GM18873 (cell line): ENCODE measurements around the gene PSG7.
"Not testable (repeated sequence)": the region's sequence is repeated elsewhere in the genome, so short reads cannot be mapped to it uniquely, and the experiment has no call there.

Experiments used
- ATAC-seq: cut with Tn5 transposase; IDR thresholded peaks from one replicate; pipeline ENCODE4 v1.9.1; 2021; ENCODE audit warnings: mild to moderate bottlenecking, moderate library complexity, moderate number of reproducible peaks; ENCODE audit not compliant: unreplicated experiment, low FRiP score

The PSG7 gene

DNA sequence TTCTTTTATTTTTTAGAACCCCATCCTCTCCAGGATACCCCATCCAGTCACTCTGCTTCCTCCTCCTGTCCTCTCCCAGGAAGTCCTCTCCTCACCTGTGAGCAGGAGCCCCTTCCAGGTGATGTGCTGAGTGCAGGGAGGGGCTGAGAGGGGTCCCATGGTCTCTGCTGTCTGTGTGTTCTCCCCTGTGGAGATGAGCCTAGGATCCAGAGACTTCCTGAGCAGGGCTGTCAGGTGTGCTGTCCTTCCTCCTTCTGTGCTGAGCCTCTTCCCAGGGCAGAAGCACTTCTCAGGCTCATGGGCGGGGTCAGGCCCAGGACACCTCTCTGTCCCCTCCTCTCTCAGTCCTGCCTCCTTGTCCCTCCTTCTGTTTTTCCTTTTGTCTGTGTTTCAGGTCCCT is 19.4 kb downstream of the PSG7 start, which contains the start of gene PSG6:
TSS of gene PSG6 (minus strand) at position 261 of the 400 bp plus-strand sequence. CDS start at position 159, 102 bp downstream.
- not testable (repeated sequence) for ATAC-seq

DNA sequence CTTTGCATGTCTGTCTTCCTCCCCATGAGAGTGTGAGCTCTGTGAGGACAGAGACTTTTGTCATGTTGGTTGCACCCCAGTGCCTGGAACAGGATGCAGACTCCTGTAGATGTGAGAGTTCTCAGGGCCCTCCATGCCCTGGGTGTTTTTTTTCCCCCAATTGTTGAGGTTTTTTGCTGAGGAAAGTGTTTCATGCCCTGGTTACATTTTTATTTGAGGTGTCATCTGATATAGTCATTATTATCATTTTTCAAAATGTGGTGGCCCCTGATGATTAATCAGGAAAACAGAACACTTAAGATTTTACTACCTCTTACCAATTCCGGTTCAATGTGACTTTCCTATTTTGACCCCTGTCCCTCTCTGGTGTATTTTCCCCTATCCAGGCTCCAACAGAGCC is 20.1 kb downstream of the PSG7 start:
- not testable (repeated sequence) for ATAC-seq

DNA sequence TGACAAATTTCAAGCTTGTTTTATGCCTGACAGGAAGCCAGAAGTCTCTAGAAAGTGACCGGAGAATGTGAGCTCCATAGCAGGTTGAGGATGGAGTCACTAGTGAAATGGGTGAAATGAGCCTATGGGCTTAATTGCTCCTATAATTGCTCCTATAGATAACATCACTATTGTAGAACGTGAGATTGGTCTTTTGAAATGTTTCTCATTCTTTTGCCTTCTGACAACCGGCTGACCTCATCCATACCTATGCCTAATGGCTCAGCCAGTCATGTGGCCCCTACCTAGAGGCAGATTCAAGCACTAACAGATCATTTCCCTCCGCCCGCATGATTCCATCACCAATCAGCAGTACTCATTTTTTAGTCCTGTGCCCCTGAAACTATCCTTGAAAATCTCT is 23.5 kb downstream of the PSG7 start:
- ATAC-seq, result not testable (repeated sequence)

DNA sequence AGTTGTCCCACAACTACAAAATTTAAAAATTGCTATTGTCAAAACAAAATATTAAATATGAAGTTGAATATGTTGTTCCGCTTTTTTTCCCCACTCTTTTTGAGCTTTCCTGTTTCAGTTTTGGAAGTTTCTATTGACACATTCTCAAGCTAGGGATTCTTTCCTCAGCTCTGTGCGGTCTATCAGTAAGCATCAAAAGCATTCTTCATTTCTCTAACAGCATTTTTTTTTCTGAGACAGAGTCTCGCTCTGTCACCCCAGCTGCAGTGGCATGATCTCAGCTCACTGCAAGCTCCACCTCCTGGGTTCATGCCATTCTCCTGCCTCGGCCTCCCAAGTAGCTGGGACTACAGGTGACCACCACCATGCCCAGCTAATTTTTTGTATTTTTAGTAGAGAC is 24.1 kb downstream of the PSG7 start:
- not testable (repeated sequence) for ATAC-seq

DNA sequence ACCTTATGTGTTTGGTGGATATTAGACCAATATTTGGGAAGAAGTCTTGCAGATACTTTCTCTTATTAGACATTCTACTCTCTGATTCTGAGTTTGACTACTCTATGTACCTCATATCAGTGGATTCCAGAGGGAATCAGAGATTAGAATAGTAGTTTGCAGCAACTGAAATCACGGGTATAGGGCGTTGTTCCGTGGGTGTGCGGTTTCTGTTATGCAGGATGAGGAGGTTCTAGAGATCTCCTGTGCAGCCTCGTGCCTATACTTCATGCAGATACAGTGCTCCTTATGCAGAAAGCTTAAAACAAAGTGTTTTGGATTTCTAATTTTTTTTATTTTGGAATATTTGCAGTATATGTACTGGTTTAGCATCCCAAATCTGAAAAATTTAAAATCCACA is 25.3 kb downstream of the PSG7 start:
- not testable (repeated sequence) for ATAC-seq

DNA sequence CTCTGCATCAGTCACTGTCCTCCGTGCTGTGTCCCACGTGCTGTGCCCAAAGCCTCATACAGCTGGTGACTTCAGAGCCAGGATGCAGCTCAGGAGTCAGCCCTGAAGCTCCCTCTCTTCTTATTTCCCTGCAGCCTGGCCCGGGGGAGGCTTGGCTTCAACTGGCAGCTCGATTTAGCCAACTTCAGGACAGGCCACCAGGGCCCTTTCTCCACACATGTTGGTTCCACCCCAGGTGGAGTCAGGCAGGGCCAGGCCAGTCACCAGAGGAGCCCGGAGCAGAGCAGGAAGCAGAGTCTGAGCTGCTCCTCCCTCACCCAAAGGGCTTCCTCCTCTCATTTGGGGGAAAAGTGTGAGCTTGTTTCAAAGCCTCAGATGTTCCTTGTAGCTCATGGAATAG is 30.8 kb downstream of the PSG7 start:
- ATAC-seq, result not testable (repeated sequence)

DNA sequence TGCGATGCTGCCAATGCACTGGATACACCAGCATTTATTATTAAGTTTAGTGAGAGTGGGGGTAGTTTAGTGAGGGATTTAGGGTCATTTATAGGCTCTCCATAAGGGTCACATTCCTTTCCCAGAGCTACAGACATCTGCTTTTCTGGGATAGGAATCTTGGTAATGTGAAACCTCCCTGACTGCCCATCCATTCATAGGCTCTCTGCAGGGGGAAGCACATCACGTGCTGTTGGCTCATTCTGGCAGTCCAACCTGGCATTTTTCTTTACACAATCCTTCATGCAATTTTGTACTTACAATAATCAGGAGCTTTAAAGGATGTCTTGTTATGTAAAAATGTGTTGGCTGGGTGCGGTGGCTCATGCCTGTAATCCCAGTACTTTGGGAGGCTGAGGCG is 36.4 kb downstream of the PSG7 start:
- not testable (repeated sequence) for ATAC-seq

DNA sequence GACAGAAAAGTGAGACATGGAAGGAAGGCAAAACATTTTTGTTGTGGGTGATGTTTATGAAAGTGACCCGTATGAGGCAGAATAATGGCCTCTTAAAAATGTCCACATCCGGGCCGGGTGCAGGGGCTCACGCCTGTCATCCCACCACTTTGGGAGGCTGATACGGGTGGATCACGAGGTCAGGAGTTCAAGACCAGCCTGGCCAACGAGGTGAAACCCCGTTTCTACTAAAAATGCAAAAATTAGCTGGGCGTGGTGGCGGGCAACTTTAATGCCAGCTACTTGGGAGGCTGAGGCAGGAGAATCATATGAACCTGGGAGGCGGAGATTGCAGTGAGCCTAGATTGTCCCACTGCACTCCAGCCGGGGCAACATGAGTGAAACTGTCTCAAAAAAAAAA is 37.3 kb downstream of the PSG7 start:
- not testable (repeated sequence) for ATAC-seq

DNA sequence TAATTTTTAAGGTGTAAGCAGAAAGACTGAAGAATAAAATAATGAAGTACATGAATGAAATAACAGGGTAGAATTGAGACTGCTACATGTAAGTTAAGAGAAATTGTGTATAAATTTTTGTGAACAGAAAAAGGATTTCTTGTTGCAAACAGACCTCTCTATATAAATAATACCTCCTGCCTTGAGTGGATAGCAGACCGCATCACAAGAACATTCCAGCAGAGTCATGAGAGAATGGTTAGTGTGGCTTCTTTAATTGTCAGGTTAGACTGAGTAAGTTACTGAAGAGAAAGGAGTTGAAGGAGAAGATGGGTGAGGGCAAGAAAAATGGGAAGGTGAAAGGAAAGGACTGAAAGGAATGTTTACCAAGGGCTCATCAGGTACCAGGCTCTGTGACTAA is 37.9 kb downstream of the PSG7 start:
- not testable (repeated sequence) for ATAC-seq

DNA sequence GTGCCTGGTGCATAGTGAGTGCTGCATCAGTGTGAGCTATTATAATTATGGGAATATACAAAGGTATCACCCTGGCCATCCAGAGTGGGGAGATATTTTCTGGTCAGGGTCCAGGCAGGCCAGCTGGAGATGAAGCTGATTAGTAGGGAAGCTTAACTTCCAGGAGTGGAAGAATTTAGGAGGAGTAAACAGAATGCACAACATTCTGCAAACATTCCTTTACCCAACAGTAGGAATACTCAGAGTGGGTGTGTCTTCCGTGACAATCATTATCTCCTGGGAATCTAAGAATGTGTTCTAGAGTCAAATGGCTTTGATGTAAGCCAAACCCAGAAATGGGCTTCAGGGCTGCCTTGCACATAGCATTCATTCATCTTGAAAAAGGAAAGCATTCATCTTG is 38.4 kb downstream of the PSG7 start:
- ATAC-seq, result not testable (repeated sequence)

DNA sequence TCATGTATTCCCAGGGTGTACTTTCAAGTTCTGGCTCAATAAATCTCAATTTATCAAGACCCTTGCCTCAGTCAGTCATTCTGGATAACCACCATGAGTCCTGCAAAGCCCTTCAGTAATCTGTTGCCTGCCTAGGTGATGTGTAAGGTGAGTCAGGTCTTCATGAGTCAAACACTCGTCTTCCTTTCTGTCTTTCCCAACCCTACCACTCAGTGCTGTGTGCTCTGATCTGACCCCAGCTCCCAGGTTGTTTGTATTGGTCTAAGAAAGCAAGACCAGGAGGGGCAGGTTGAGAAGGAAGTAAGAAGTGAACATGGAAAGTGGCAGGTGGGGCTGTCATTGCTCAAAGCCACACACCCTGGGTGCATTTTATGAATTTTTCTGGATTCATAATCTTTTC is 39.3 kb downstream of the PSG7 start:
- ATAC-seq, result not testable (repeated sequence)

DNA sequence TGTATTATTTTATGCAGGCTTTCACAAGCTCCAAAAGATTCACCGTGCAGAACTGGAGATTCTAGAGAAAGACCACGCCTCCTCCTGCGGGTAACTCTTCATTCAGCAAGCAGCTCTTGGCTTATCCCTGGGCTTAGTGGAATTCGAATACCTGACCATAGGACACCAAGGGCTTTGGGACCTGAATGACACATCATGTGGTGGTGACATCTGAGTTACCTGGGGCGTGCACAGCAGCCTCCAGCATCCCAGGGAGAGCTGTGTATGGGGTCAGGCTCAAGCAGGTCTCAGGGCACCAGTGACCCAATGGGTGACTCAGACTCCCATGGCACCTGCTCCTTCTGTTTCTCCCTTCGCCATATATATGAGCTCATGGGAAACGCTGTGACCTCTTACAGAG is 46.6 kb downstream of the PSG7 start:
- not testable (repeated sequence) for ATAC-seq

DNA sequence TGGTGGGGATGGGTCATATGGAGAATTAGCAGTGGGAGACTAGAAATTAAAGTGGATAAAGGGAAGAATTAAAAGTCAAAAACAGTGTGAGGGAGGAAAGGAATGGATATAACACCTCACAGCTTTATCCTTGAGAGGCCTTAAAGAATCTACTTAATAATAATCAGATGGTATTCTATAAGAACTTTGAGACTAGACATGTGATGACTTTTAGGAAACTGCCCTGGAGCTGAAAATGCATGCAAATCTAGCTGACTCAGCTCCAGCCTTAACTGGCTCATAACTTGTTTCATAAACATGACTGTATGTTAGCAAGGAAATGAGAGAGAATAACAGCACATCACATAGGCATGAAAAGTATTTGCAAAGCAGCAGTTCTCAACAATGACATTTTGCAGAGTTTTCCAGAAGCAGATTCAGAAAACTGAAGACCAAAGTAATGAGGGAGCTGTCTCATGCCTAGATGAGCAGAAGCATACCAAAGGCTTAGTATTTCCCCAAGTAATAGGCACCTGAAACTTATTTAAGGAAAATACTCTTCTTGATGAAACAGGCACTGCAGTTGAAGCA is 49.0 kb downstream of the PSG7 start:
- ATAC-seq, result not testable (repeated sequence)

DNA sequence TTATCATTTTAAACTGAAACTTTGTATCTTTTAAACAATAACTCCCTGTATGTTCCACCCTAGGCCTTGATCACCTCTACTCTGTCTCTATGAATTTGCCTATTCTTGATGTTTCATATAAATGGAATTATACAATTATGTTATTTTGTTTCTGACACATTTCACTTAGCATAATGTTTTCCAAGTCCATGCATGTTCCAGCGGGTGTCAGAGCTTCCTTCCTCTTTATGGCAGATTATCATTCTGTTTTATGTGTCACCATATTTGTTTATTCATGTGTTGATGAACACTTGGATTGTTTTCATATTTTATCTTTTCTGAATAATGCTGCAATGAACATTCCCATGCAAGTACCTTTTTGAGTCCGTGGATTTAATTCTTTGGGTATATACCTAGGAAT is 54.3 kb downstream of the PSG7 start:
- ATAC-seq, result not testable (repeated sequence)

DNA sequence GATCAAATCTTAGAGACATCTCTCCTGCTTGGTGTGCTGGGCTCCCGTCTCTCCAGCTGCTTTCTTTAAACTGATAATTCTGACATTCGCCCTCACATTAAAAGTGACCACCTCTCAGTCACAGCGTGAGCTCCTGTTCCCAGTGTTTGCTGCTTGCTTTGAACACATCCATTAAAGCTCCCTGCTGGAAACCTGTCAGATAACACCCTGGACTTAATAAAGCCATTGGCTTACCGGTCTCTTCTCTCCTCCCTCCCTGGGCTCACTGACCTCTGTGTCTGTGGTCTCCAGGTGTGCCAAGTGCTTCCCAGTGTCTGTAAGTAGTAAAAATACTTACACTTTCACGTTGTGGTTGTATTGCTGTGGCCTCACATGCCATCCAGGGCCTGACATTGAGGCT is 55.0 kb downstream of the PSG7 start:
- ATAC-seq, result not testable (repeated sequence)

DNA sequence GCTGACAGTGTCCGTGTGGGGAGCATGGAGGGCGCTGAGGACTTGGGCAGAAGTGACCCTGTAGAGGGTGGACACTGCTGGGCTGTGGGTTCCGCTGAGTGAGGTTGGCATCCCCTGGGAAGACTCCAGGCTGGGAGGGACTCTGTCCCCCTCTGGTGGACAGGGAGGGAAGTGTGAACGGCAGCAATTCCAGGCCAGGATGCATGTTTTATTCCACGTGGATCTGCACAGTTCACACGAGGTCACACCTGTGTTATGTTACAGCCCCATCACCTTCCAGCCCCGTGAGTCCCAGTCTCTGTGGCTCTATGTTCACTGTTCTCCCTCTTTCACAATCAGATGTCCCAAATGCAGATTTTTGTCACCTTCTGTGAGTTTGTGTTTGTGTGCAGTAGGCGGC is 55.7 kb downstream of the PSG7 start:
- not testable (repeated sequence) for ATAC-seq

DNA sequence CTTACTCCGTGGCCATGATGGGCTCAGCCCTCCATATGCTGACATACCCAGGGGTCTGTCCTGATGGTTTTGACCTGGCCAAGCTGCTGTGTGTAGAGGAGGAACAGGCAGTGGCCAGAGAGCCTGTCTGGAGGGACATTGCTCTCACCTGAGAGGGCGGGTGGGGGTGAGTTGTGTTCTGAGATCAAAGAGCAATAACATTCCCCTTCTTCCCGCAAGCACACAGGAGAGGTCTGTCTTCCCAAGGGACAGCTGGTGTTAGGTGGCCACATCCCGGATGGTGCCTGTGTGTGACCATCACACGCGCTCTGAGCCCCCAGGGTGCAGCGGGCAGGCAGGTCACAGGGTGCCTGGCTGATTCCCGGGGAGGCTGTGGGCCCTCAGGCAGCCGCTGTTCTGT is 56.4 kb downstream of the PSG7 start:
- ATAC-seq, result not testable (repeated sequence)

DNA sequence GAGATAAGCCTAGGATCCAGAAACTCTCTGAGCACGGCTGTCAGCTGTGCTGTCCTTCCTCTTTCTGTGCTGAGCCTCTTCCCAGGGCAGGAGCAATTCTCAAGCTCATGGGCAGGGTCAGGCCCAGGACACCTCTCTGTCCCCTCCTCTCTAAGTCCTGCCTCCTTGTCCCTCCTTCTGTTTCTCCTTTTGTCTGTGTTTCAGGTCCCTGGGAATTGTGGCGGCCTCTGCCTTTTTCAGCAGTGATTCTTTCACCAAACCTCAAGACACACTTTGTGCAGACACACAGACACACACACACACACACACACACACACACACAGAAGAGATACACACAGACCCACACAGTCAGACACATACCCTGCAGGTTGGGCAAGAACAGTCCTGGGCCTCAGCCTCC is 57.4 kb downstream of the PSG7 start, which contains the start of gene PSG1:
TSS of gene PSG1 (minus strand) at position 101 of the 400 bp plus-strand sequence. CDS start 132 bp downstream, outside the sequence.
- ATAC-seq, result no peak

DNA sequence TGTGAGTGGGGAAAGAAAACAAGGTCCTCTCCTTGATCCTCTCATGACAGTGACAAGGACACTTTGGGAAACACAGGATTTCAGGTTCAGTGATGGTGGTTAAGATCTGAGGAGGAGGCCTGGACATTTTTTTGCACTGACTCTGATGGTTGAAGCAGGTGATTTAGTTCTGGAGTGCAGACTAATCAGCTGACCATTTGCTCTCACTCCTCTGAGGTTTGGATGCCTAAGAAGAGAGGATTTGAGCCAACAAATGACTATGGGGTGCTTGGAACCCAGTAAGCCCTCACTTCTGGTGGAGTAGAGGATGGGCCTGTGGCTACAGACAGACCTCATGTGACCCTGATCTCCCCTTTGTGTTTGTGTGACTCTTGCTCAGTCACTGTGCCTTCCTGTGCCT is 60.4 kb downstream of the PSG7 start:
- ATAC-seq, result not testable (repeated sequence)

DNA sequence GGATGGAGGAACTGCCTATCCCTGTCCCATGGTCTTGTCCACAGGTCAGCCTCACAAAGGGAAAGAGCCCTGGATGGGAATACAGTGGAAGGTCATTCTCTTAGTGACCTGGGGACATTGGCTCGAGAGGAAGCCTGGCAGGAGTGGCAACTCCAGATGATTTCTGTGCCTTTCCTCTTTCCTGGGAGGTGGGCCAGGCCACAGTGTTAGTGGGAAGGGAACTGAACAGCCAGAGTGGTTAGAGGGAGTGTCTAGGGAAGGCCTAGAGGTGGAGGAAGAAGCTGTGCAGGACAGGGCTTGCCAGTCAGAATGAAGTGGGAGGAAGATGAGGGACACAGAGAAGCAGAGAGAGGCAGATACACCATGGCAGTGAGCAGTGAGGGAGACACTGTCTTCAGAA is 61.1 kb downstream of the PSG7 start:
- ATAC-seq, result not testable (repeated sequence)

DNA sequence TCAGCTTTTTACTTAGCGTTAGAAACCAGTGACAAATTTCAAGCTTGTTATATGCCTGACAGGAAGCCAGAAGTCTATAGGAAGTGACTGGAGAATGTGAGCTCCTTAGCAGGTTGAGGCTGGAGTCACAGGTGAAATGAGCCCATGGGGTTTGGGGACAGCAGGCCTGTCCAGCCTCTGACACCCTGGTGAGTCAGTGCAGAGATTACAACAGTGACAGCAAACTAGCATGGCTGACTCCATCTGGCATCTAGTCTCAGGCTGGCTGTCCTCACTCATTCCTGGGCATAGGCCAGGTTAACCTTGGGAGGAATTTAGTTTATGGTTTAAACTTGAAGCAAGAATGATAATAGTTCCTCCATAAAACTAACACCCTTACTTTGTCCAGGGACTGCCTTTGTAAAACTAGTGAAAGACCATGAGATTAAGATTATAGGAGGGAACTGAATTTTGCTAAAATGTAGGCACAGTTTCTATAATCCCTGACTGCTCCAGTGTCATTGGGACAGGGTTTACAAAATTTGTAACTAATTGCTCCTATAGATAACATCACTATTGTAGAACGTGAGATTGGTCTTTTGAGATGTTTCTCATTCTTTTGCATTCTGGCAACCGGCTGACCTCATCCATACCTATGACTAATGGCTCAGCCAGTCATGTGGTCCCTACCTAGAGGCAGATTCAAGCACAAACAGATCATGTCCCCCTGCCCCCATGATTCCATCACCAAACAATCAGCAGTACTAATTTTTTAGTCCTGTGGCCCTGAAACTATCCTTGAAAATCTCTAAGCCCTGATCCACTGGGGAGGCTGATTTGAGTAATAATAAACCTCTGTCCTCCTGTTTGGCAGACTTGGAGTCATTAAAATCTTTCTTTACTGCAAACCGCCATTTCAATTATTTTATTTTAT is 61.9 kb downstream of the PSG7 start:
- not testable (repeated sequence) for ATAC-seq
